ENCODE results near the gene XYLT1. TPM values are rescaled to one million over a fixed set of nuclear protein-coding genes. Genes with fewer than 3 reads are reported as not detected.
A peak's percentile ranks its signal among the peaks of the same experiment; 100 is the strongest.

The XYLT1 gene
- total RNA-seq, 1 experiment from 2014 or later: 25.0 TPM

GRCh38 chr16:17420816-17421215 is 49.9 kb downstream of the XYLT1 start:
- no peak overlapping the region for H3K4me3 Mint-ChIP-seq
- H3K27me3 Mint-ChIP-seq (ENCODE audit: low read depth): no peaks in the 10 kb centered on the region
- ATAC-seq (no peak), DNase-seq (ENCODE audit: low spot score) (no peak)
- H3K4me1 Mint-ChIP-seq: peaks cover 53% of the 10 kb centered on the region
- CTCF ChIA-PET: no interaction called here
- POLR2A ChIA-PET: no interaction called here
- TF ChIP-seq SP1 (CRISPR knock-in tag; conservative IDR thresholded peaks at IDR 0.05) (no peak), ATF1 (CRISPR knock-in tag; IDR thresholded peaks at IDR 0.05) (no peak), CTCF (IDR thresholded peaks at IDR 0.05) (no peak), ZMAT4 (CRISPR knock-in tag; IDR thresholded peaks at IDR 0.05) (no peak), EMX1 (CRISPR knock-in tag; IDR thresholded peaks at IDR 0.05) (no peak), ZNF317 (CRISPR knock-in tag; IDR thresholded peaks at IDR 0.05; ENCODE audit: borderline replicate concordance, low read depth) (no peak), TEAD4 (CRISPR knock-in tag; IDR thresholded peaks at IDR 0.05) (no peak)
- H3K9me3 Mint-ChIP-seq: peaks cover 12% of the 10 kb centered on the region
- H3K36me3 Mint-ChIP-seq: peaks cover 17% of the 10 kb centered on the region
- H3K27ac Mint-ChIP-seq: no peak overlapping the region

GRCh38 chr16:17419266-17419665 is 51.5 kb downstream of the XYLT1 start:
- CTCF ChIA-PET: no interaction called here
- Mint-ChIP-seq H3K27ac (no peak overlapping the region), H3K36me3 (peaks cover 17% of the 10 kb centered on the region), H3K27me3 (ENCODE audit: low read depth) (no peaks in the 10 kb centered on the region; the same call in 1 of the 2 replicates), H3K9me3 (peaks cover 11% of the 10 kb centered on the region), H3K4me3 (no peak overlapping the region), H3K4me1 (peaks cover 54% of the 10 kb centered on the region)
- TF ChIP-seq ZNF121 (CRISPR knock-in tag; IDR thresholded peaks at IDR 0.05) (0 out of 2 replicates have a peak, but pooled peaks have one; percentile 32), JAZF1 (CRISPR knock-in tag; IDR thresholded peaks at IDR 0.05) (no peak)
- DNase-seq (ENCODE audit: low spot score) (no peak), ATAC-seq (no peak)
- POLR2A ChIA-PET: no interaction called here

GRCh38 chr16:17417740-17418139 is 53.0 kb downstream of the XYLT1 start:
- peaks cover 10% of the 10 kb centered on the region for H3K9me3 Mint-ChIP-seq
- no peak for DNase-seq (ENCODE audit: low spot score)
- peaks cover 13% of the 10 kb centered on the region for H3K36me3 Mint-ChIP-seq
- H3K4me3 Mint-ChIP-seq: no peak overlapping the region
- no peak for TF ChIP-seq MAX (CRISPR knock-in tag; IDR thresholded peaks at IDR 0.05)
- no peak for TF ChIP-seq ZMAT4 (CRISPR knock-in tag; IDR thresholded peaks at IDR 0.05)
- no peak for TF ChIP-seq TP53 (CRISPR knock-in tag; IDR thresholded peaks at IDR 0.05)
- no peak for TF ChIP-seq ZNF138 (CRISPR knock-in tag; conservative IDR thresholded peaks at IDR 0.05)
- TF ChIP-seq ZBTB21 (CRISPR knock-in tag; IDR thresholded peaks at IDR 0.05; ENCODE audit: borderline replicate concordance): no peak
- no peak for TF ChIP-seq JAZF1 (CRISPR knock-in tag; IDR thresholded peaks at IDR 0.05)
- no peak for TF ChIP-seq MYBL2 (CRISPR knock-in tag; IDR thresholded peaks at IDR 0.05)
- TF ChIP-seq GTF2I (CRISPR knock-in tag; conservative IDR thresholded peaks at IDR 0.05): no peak
- TF ChIP-seq E2F1 (CRISPR knock-in tag; IDR thresholded peaks at IDR 0.05): no peak
- no peak for TF ChIP-seq ERG (CRISPR knock-in tag; IDR thresholded peaks at IDR 0.05)
- no peak for TF ChIP-seq CDX4 (CRISPR knock-in tag; IDR thresholded peaks at IDR 0.05; ENCODE audit: borderline replicate concordance)
- no peak for TF ChIP-seq ESRRA (CRISPR knock-in tag; IDR thresholded peaks at IDR 0.05; ENCODE audit: borderline replicate concordance)
- TF ChIP-seq USF1 (CRISPR knock-in tag; IDR thresholded peaks at IDR 0.05): no peak
- TF ChIP-seq MXD4 (CRISPR knock-in tag; IDR thresholded peaks at IDR 0.05; ENCODE audit: borderline replicate concordance): no peak
- peaks cover 43% of the 10 kb centered on the region for H3K4me1 Mint-ChIP-seq
- no peak overlapping the region for H3K27ac Mint-ChIP-seq
- no peaks in the 10 kb centered on the region; the same call in 1 of the 2 replicates for H3K27me3 Mint-ChIP-seq (ENCODE audit: low read depth)
- ATAC-seq: no peak
- CTCF ChIA-PET: interaction anchor here (1.2 kb wide), 1 partner anchor 50 kb away, joined by 3 read pairs; no protein-coding TSS in a partner anchor
- POLR2A ChIA-PET: interaction anchor here (0.6 kb wide), 1 partner anchor 107 kb away, joined by 3 read pairs; no protein-coding TSS in a partner anchor
